ENCODE results near the gene LASP1.
"Not testable (repeated sequence)": the region's sequence is repeated elsewhere in the genome, so short reads cannot be mapped to it uniquely, and the experiment has no call there.

Gene LASP1

GRCh38 chr17:38908676-38909181 lies 38.9 kb downstream of the LASP1 start:
- peak in 1 of 2 donors; percentile 32 for DNase-seq (ENCODE audit: low read depth in 2 of 2)
- H3K4me3 ChIP-seq (replicated peaks in 1 of 2; ENCODE audit: low read depth in 2 of 2, low read length in 2 of 2) = no peak overlapping the region
- no peak for TF ChIP-seq CTCF (IDR thresholded peaks at IDR 0.05; ENCODE audit: low read depth, low read length)

GRCh38 chr17:38910325-38910724 lies 40.5 kb downstream of the LASP1 start:
- H3K4me3 ChIP-seq (replicated peaks in 1 of 2; ENCODE audit: low read depth in 2 of 2, low read length in 2 of 2) = no peak overlapping the region
- no peak for DNase-seq (ENCODE audit: low read depth in 2 of 2)
- no peak for TF ChIP-seq CTCF (IDR thresholded peaks at IDR 0.05; ENCODE audit: low read depth, low read length)

- no peak overlapping the region for H3K4me3 ChIP-seq (replicated peaks in 1 of 2; ENCODE audit: low read depth in 2 of 2, low read length in 2 of 2)
- TF ChIP-seq CTCF (IDR thresholded peaks at IDR 0.05; ENCODE audit: low read depth, low read length) = no peak
- DNase-seq (ENCODE audit: low read depth in 2 of 2) = no peak
Measured at GRCh38 chr17:38911081-38911730, 41.3 kb downstream of the LASP1 start.

- not testable (repeated sequence) for H3K4me3 ChIP-seq (replicated peaks in 1 of 2; ENCODE audit: low read depth in 2 of 2, low read length in 2 of 2); DNase-seq (ENCODE audit: low read depth in 2 of 2)
Measured at GRCh38 chr17:38911731-38912081, 41.8 kb downstream of the LASP1 start.

GRCh38 chr17:38912221-38912813 lies 42.5 kb downstream of the LASP1 start:
- DNase-seq (ENCODE audit: low read depth in 2 of 2) = peak; percentile 75 to 79
- no peak overlapping the region for H3K4me3 ChIP-seq (replicated peaks in 1 of 2; ENCODE audit: low read depth in 2 of 2, low read length in 2 of 2)
- no peak for TF ChIP-seq CTCF (IDR thresholded peaks at IDR 0.05; ENCODE audit: low read depth, low read length)

- no peak for DNase-seq (ENCODE audit: low read depth in 2 of 2)
Measured at GRCh38 chr17:38914741-38915638, 45.1 kb downstream of the LASP1 start.

More at GRCh38 chr17:38914741-38915638, 45.1 kb downstream of the LASP1 start:
- TF ChIP-seq CTCF (IDR thresholded peaks at IDR 0.05; ENCODE audit: low read depth, low read length) = no peak
- H3K4me3 ChIP-seq (replicated peaks in 1 of 2; ENCODE audit: low read depth in 2 of 2, low read length in 2 of 2) = no peak overlapping the region

Data from cardiac fibroblast (primary cell).